ENCODE data around the gene COX11.

DNA sequence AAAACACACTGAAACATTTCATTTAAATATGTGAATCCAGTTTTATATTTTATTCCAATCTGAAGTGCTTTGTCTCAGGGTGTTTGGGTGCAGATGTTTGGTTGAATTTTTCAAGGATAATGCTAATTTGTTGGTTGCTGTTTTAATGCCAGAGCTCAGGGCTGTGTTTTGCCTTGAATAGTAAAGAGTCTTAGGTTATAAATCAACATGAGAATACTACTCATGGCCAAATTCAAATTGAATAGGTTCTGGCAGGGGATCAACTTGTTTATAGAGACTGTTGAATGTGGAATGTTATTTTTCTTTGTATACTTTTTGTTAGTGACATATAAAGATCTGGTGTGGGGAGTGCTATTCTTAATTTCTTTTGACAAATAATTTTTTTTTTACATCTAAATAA lies 49.0 kb downstream of the COX11 start:
- TF ChIP-seq TEAD4 (CRISPR knock-in tag; IDR thresholded peaks at IDR 0.05) (no peak), ETV6 (CRISPR knock-in tag; IDR thresholded peaks at IDR 0.05) (no peak), OVOL2 (CRISPR knock-in tag; IDR thresholded peaks at IDR 0.05; ENCODE audit: borderline replicate concordance) (no peak), ZNF232 (CRISPR knock-in tag; IDR thresholded peaks at IDR 0.05) (no peak), FOXJ3 (CRISPR knock-in tag; IDR thresholded peaks at IDR 0.05; ENCODE audit: borderline replicate concordance) (no peak), IRF2 (CRISPR knock-in tag; IDR thresholded peaks at IDR 0.05; ENCODE audit: borderline replicate concordance, low read depth) (no peak)
- TF ChIP-seq, protein P1, sequence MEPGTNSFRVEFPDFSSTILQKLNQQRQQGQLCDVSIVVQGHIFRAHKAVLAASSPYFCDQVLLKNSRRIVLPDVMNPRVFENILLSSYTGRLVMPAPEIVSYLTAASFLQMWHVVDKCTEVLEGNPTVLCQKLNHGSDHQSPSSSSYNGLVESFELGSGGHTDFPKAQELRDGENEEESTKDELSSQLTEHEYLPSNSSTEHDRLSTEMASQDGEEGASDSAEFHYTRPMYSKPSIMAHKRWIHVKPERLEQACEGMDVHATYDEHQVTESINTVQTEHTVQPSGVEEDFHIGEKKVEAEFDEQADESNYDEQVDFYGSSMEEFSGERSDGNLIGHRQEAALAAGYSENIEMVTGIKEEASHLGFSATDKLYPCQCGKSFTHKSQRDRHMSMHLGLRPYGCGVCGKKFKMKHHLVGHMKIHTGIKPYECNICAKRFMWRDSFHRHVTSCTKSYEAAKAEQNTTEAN (CRISPR knock-in tag; IDR thresholded peaks at IDR 0.05): no peak
- TF ChIP-seq, protein P2, sequence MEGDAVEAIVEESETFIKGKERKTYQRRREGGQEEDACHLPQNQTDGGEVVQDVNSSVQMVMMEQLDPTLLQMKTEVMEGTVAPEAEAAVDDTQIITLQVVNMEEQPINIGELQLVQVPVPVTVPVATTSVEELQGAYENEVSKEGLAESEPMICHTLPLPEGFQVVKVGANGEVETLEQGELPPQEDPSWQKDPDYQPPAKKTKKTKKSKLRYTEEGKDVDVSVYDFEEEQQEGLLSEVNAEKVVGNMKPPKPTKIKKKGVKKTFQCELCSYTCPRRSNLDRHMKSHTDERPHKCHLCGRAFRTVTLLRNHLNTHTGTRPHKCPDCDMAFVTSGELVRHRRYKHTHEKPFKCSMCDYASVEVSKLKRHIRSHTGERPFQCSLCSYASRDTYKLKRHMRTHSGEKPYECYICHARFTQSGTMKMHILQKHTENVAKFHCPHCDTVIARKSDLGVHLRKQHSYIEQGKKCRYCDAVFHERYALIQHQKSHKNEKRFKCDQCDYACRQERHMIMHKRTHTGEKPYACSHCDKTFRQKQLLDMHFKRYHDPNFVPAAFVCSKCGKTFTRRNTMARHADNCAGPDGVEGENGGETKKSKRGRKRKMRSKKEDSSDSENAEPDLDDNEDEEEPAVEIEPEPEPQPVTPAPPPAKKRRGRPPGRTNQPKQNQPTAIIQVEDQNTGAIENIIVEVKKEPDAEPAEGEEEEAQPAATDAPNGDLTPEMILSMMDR (IDR thresholded peaks at IDR 0.05): no peak
- TF ChIP-seq, protein P3, sequence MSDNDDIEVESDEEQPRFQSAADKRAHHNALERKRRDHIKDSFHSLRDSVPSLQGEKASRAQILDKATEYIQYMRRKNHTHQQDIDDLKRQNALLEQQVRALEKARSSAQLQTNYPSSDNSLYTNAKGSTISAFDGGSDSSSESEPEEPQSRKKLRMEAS (CRISPR knock-in tag; IDR thresholded peaks at IDR 0.05): no peak
- TF ChIP-seq, protein P4, sequence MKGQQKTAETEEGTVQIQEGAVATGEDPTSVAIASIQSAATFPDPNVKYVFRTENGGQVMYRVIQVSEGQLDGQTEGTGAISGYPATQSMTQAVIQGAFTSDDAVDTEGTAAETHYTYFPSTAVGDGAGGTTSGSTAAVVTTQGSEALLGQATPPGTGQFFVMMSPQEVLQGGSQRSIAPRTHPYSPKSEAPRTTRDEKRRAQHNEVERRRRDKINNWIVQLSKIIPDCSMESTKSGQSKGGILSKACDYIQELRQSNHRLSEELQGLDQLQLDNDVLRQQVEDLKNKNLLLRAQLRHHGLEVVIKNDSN (CRISPR knock-in tag; IDR thresholded peaks at IDR 0.05): no peak
- TF ChIP-seq, protein P5, sequence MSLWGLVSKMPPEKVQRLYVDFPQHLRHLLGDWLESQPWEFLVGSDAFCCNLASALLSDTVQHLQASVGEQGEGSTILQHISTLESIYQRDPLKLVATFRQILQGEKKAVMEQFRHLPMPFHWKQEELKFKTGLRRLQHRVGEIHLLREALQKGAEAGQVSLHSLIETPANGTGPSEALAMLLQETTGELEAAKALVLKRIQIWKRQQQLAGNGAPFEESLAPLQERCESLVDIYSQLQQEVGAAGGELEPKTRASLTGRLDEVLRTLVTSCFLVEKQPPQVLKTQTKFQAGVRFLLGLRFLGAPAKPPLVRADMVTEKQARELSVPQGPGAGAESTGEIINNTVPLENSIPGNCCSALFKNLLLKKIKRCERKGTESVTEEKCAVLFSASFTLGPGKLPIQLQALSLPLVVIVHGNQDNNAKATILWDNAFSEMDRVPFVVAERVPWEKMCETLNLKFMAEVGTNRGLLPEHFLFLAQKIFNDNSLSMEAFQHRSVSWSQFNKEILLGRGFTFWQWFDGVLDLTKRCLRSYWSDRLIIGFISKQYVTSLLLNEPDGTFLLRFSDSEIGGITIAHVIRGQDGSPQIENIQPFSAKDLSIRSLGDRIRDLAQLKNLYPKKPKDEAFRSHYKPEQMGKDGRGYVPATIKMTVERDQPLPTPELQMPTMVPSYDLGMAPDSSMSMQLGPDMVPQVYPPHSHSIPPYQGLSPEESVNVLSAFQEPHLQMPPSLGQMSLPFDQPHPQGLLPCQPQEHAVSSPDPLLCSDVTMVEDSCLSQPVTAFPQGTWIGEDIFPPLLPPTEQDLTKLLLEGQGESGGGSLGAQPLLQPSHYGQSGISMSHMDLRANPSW (CRISPR knock-in tag; conservative IDR thresholded peaks at IDR 0.05; ENCODE audit: low read depth): no peak
